ENCODE measurements around the gene DNM3.
"Not testable (repeated sequence)": the region's sequence is repeated elsewhere in the genome, so short reads cannot be mapped to it uniquely, and the experiment has no call there.

The DNM3 gene

DNA sequence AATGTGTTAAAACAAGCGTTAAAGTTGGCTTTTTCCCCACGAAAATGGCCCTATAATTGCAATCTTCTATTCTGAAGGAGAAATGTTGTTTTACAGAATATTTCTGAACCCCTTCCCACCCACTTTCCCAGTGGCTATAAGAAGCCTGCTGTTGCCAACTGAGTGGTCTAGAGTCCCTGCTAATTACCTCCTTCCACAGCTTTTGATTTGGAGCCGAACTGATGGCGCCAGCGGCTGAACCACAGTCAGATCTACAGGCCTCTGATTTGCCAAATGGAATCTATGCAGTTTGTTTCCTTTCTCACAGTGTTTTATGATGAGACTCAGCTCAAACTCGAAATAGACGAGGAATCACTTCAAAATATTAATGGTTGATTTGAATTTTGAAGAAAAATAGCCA is 503.1 kb downstream of the DNM3 start:
- DNase-seq: no peak

DNA sequence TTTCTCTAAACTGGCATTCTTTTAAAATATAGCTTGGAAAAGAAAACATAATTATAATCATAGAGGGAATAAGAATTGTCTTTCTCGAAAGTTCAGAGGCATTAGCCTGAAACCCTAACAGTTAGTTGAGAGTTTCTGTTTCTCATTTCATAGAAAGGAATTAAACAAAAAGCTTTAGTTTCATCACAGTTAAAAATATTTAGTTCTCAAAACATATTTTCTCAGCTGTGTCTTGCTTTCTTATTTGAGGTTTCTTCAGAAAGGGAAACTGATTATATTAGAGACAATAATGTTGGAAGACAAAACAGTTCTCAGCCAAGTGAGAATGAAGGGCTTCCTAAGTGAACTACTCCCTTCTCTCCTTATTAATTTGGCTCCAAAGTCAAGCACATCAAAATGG is 503.8 kb downstream of the DNM3 start:
- no peak for DNase-seq

DNA sequence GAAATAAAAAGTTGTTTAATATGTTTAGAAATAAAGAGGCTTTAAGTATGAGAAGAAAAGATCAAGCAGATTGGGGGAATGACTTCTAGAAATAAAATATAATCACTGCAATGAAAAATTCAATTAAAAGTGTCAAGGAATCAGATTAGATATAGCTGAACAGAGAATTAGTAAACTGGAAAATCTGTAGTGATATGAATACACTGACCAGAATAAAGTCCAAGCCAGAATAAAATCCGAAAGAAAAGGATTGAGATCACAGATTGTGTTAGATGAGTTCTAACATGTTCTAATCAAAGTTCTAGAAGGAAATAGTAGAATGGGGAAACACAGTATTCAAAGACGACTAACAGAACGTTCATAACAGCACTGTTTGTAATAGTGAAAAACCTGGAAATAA is 506.1 kb downstream of the DNM3 start:
- no peak for DNase-seq

DNA sequence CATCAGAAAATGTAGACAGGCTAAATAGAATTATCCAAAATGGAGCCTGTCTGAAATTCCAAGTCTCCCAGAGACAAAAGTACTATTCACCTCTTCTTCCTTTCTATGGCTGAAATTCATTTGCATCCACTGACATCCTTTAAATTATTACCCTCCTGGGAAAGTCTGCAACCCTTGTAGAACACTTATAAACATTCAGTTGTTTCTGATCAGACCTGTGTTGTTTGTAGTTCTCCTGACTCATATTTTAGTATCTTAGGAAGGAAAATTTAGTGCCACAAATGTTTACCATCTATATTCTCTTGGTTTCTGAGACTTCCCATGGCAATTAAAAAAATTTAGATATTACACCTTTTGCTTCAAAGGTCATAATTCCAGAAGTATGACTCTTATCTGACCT is 509.6 kb downstream of the DNM3 start:
- no peak for DNase-seq

DNA sequence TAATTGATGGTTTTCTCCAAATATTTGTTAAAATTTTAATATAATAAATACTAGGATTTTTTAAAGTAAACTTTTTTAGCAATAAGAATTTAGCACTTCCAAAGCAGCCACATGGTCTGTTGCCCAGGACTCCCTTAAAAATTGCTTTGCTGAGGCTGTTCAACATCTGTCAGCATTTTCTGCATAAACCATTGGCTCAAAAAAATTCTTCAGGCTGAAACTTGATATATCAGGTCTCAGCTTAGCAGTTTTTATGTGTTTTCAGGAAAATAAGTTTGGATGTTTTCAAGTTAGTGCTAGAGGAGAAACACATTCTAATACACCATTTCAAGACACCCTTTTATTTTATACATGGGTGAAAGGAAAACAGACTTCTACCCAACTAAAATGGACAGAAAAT is 510.0 kb downstream of the DNM3 start:
- DNase-seq: no peak

DNA sequence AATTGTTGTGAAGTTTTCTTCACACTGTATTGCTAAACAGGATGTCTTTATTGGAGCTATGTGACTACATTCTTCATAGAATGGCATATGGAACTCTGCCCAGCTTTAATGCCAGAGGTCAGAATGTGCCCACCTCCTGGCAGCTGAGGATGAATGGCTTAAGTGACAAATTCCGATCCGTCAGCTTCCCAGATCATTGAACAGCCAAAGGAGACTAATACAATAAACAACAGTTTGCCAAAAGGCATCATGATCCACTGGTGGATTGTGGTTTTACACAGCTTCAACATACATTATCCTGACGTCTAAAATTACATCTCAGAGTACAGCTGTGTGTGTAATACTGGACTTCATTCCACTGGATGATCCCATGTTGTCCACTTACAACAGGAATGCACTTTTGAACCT is 510.5 kb downstream of the DNM3 start:
- no peak for DNase-seq

DNA sequence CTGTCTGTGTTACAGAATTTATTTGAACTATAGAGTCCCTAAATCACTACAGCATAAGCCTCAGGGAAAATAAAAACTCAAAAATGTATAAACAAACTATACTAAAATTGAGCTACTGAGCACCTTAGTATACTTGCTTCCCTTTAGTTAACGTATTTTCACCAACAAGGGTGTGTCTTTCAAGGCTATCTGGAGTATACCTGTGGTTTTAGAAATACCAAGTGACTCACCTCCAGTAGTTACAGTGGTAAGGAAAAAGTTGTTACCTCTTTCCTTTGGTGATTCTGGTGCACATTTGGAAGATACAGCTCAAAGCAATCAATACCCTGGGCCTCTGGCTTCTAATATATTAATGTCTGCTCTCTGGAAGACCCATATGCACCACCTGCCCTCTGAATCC is 511.1 kb downstream of the DNM3 start:
- no peak for DNase-seq

DNA sequence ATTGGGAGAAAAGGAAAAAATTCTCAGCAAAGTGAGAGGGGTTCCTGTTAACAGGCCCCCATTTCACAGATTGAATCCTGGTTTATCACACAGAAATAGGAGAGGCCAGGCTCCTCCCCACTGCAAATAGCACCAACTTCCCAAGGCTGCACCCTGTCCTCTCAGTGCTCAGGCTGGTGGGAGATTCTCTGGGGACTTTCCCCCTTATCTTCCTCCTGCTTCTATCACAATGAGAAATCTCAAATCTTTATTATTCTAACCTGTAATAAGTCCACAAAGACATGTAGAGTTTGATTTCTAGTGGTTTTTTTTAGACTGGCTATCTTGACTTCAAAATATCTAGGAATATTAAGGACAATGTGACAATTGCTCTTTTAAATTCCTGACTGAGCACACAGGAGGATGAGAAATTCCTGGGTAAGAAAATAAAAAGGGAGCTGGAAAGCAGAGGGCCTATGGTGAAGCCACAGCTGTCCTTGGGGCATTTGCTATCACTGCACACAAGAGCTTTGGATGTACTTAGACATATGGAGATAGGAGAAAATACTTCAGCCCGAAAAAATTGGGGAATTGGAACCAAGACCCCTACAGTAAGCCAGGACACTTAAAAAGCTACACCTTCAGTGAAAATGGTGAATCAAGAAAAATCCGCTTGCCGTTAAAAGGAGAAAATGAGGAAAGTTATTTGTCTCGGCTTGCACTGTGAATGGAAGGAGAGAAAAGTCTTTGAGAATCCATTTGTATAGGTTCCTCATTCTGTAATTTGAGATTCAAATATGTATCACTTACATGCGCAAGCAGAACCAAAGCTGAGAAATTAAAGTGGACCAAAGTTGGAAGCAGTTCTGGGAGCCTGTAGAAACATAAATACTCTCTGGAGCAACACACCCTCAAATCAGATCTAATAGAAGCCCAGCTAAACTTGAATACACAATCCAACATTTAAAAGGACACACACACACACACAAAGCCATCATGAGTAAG is 513.3 kb downstream of the DNM3 start:
- DNase-seq: no peak

DNA sequence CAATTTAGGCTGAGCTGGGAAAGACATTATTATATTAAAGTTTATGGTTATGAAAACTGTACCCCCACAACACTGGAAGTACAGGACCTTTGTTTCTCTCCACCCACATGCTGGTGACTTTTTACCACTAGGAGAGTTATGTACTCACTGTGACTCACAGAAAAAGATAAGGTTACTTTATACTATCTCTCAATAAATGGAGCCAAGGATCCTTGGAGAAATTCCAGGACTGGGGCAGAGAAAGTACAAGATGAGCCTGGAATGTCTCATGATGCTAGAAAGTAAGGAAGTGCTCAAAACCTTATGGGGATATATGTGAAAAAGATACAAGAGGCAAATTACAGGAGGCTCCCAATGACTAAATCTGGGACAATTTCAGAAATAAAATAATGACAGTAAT is 515.3 kb downstream of the DNM3 start:
- DNase-seq: peak in 1 of 2 experiments; percentile 21

DNA sequence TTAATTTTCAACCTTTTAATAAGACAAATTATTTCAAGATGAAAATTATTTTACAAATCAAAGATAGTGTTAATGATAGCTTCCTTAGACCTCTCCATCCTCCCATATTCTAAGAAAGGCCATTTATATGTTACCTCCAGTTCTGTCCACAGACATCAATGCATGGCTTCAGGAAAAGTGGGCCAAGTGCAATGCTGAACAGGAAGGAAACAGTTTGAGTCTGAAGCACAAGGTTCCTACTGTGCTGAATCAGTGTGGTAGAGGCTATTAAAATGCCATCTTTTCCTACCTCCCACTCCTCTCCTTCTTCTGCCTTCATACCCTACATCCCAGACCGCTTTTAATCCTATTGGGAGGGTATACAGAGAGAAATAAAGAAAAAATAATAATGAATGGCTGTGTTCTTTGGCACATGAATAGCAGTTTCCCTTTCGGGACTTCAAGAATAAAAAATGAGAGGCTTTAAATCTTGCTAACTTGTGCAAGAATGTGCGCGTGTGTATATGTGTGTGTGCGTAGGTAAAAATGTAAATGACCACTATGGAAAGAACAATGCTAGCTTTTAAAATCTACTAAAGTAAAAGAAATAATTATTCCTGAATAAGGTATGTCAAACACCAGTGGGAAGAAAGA is 516.6 kb downstream of the DNM3 start:
- no peak for DNase-seq

DNA sequence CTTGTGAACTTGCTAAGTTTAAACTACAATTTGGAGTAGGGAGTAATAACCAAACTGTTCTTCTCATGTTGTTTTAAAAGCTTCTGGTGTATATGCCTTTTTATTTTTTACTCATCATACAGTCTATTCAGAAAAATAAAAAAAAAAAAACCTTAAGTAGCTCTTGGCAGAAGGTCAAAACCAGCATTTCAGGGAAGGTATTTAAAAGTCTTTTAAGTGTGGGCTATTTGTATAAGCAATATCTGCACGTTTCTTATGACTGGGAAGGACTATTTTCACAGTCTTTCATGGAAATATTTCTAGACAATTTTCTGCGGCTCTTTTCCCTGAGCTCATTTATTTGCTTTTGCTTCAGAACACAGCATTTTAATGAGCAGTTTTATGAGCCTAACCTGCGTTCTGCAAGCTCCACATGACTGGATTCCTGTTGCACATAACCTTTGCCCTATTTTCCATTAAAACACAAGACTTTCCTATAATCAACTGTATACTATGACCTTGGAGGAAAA is 518.2 kb downstream of the DNM3 start:
- no peak for DNase-seq

DNA sequence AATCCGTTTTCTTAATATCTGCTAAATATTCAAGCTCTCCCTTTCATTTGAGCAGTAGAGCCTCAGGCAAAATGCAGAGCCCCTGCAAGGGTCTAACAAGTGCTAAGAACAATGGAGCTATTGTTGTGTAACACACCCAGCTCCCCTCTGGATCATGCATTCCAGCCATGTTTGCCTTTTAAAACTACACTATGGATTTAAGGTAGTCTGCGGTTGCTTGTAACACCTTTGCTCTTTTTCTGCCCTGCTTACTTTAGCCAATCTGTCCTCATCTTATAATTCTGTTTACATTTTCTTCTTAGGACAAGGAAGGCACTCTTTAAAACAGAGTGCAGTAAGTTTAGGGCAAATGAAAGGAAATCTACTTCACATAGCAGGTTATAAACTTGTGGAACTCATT is 519.2 kb downstream of the DNM3 start:
- no peak for DNase-seq

DNA sequence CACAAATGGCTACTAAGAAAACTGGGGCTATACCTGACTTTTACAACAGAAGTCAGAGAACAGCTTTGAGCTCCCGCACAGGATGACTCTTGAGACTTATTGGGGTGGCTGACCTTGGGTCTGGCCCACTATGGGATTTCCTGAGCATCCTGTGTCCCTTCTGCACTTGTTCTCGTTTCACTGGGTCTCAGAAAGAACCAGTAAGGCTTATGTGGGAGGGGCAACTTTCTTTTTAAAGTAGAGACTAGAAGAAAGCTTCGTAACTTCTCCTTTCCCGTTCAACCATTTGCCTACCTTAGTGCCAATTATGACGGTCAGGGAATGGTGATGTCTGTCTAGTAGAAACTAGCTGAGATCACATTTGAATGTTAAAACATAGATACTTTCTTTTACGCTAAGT is 519.7 kb downstream of the DNM3 start:
- no peak for DNase-seq

DNA sequence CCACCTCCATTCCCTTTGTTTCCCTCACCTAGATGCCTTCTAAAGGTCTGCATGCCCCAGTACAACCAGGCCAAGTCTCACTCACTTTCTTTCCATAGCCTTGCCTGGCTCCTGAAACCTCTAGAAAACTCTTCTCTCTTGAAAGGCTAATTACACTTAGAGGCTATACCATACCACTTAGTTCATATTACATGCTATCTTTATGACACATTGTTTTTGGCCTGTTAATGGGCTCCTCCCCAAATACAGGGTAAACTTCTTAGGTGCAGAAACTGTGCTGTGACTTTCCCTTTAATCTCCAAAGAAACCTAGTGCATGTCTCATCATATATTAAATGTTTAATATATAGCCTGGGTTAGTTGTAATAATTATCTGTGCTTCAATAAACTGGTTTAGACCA is 522.6 kb downstream of the DNM3 start:
- no peak for DNase-seq

DNA sequence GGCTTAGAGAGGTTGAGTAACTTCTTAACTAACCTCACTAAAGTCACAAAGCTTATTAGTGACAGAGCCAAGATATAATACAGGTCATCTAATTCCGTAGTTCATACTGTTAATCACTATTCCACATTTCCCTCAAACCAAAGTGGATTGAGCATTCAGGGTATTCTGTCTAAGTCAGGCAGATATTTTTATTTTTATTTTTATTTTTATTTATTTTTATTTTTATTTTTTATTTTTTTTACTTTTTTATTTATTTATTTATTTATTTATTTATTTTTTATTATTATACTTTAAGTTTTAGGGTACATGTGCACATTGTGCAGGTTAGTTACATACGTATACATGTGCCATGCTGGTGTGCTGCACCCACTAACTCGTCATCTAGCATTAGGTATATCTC is 530.3 kb downstream of the DNM3 start:
- DNase-seq: not testable (repeated sequence)

DNA sequence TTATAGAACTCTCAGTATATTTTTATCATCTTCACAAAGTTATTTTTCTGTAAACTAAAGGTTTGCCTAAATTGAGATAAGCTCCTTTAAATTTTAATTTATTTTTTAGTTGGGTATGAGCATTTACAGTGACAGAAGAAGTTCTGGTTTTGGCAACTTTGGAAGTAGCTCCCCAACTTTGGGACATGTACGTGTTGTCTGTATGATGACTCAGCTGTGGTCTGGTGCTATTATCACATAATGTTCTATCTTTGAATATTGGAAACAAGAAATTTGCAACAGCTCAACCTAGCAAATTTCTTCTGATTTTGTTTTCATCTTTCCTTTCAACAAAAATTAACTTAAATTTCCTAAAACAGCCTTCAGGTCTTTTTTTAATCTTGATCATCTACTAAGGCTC is 532.6 kb downstream of the DNM3 start:
- DNase-seq: no peak

DNA sequence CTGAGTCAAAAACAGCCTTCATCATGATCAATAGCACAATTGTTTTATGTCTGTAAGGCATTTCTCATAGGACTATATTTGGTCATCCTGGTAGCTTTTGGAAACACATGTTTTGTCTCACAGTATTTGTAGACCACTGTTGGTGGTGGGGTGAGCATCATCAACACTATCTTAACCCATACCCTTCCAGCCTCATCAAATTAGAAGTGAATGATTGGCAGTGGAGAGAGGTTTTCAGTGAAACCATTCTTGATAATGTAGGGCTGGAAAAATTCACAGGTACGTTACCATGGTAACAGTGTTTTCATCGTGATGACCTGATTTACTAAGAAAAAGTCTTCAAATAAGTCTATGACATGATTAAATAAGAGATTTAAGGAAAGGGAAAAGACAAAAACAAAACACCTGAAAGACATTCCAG is 533.9 kb downstream of the DNM3 start:
- DNase-seq: no peak

DNA sequence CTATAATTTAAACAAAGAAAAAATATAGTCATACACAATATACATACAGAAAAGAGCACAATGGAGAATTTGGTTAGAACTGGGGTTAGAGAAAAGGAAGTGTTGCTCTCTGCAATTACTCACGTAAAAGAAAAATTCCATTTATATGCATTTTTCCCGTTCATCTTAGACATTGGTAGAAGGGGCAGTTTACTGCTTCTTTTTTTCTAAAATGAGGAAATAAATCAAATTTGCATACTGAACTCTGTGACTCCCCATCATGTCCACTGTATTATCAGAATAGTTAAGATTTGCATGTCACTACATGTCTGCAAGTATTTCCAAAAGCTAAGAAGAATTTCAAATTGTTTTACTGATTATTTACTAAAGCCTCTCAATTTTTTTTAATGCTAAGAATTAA is 535.1 kb downstream of the DNM3 start:
- no peak for DNase-seq

DNA sequence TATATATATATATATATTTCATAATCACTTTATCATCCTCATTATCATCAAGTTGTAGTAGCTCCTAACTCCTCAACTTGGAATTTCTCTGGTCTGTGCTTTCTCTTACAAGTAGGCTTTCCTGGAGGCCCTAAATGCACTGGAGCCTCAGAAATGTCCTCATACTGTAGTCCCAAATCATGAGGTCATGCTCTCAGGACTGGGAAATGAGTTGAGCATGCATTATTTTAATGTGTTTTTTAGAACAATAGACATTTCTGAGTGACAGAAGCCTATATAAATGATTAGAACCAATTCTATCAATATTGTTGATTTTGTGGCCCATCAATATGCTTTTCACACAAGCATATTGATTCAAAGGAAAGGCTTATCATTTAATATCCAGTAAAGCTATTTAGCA is 536.3 kb downstream of the DNM3 start:
- no peak for DNase-seq

DNA sequence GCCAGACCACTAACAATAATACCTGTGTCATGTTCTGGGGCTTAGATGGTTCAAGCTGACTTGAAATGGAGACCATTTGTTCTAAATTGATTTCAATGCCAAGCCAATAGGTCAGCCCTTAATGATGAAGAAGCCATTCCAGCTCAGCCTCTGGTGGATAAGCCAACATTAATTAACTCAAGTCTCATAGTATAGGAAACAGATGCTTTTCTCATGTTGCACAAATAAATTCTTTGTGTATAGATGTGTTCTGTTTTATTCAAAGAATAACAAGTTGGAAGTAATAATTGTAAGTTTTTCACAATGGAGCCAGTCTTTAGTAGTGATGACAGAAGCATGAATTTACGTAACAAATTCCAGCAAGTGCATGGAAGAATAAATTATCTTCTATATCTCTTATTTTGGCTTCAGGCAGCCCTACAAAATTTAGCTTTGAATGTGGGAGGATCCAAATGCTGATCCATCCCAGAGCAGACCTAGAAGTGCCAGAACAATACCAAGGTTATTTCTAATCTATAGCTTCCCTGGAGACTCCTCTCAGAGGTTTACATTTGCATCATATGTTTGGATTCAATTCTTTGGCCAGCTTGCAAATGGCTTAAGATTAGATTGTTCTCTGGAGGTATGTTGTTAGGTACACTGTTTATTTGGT is 536.9 kb downstream of the DNM3 start:
- no peak for DNase-seq

DNA sequence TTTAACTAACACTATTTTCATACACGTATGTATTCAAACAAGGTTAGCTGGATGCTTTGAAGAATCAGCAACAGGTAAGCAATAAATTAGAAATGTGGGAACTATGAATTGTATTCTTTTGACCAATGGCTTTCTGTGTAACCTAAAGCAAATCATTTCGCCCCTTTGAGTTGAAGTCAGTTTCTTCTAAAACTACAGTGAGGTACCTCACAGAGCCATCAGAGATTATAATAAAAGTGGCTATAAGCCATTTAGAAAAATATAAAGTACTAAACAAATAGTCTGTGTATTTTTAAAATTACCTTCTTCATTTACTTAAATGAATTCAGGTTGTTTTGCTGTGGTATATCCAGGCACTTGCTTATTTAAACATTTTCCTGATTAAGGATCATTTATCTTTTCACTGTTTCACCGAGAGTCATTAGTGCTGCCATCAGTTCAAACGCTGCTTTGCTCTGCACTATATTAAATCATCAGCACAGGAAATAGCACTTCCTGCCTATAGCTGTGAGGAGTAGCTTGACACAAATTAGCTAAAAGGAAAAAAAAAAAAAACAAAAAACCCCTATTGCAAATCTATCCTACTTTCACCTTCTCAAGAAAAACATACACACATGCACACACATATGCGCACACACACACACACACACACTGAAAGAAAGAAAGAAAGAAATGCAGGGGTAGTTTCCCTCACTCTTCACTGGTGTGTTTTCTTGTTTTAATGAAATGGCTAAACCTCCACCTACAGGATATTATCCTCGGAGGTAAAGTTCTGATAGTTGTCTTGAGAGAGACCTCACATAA is 539.3 kb downstream of the DNM3 start:
- DNase-seq: no peak

DNA sequence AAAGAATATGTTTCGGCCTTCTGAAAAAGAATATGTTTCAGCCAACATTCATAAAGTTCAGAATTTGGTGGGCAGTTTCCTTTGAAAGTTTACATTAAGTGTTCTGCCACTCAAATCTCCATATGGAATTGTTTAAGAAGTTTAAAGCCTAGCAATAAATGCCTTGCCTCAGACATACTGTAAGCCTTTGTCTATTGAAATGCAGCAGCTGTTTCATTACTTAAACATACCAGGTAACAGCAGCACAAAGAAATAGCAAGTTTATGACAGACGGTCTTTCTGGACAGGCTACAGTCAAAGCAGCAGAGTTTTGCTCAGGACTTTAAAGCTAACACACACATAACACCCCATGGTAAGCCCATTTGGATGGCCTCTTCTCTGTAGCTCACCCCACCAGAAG is 540.6 kb downstream of the DNM3 start:
- DNase-seq: no peak

DNA sequence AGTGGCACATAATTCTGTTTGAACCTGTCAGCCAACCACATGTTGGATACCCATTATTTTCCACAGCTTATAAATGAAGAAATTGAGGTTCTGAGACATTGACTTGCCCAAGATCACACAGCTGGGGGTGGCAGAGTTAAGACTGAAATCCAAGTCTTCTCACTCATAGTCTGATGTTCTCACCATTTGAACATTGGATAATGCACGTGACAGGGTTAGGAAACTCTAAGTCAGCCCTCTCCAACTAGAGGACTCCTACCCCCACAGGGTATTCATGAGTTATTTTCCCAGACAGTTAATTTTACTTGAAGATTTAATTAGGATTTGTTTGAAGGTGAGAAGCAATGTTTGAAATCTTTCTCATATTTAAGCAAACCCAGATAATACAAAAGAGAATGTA is 541.1 kb downstream of the DNM3 start:
- DNase-seq: no peak
